ENCODE results near the gene SMYD3.
A peak's percentile ranks its signal among the peaks of the same experiment; 100 is the strongest.

Gene SMYD3

DNA sequence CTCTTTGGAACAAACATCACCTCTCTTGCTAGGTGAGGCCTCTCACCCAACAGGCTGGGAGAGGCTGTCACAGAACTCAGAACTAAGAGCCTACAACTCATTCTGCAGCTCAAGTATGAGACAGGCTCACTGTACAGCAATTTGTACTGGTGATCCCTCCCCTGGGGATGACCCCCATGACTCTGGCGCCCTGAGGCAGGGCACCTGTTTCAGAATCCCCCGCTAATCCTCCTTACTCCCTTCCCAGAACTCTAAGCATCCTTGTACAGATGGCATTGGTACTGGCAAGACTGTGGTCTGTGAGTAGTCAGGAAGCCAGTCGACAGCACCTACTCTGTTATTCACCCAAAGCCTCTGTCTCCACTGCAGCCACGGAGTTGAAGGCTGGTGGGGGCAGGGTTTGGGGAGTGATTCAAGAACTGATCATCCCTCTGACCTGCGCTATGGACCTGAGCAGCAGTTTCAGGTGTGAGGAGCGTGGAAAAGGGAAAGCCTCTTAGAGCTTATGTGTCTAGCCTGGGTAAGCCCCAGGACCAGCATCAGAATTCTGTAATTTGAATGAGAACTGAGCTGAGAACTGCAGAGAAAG is 696.8 kb downstream of the SMYD3 start:
- no peak for DNase-seq

DNA sequence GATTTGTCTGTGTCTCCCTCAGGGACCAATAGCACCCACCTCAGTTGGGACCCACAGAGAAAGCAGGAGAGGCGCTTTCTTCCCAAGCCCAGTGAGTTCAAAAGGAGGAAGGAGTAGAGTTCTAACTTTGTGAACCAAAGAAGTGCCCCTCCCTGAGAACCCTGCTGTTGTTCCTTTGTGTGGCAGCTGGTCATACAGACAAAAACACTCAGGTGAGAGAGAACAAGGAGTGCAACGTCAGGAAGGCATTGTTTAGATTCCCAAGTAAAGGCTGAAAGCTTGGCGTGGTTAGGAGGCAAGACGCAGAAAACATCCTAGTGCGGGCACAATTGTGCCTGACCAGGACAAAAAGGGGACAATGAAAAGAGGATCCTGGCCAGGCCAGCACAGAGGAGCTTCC is 697.7 kb downstream of the SMYD3 start:
- no peak for DNase-seq

DNA sequence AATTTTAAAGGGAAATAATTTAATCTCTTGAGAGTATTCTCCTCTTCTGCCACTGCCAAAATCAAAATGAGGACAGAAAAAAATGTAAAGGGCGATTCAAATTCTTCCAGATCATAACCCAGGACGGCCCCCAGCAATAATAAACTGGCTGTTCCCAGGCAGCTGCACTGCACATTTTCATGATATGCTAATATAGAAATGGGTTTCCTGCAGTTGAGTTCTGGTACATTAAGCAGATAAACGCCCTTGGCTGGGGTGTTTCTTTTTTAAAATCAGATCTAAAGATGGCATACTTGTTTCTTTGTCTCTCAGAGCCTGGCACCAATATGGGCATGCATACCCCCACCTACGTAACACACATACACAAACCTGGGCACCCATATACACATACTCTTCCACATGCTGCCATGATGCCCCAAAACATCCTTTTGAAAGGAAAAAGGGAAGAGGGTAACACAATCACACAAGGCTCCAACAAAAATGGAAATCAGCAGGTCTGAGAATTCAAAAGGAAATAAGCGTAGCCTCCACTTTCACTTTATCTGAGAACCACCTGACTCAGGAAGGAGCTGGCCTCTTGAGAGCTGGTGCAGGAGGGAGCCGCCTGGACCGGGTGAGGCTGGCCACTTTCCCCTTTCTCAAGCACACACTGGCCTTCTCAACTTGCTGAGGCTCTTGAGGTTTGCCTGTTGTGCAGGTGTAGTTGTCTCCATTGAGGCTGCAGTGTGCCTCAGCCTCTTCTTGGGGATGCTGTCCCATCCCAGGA is 698.9 kb downstream of the SMYD3 start:
- no peak for DNase-seq

DNA sequence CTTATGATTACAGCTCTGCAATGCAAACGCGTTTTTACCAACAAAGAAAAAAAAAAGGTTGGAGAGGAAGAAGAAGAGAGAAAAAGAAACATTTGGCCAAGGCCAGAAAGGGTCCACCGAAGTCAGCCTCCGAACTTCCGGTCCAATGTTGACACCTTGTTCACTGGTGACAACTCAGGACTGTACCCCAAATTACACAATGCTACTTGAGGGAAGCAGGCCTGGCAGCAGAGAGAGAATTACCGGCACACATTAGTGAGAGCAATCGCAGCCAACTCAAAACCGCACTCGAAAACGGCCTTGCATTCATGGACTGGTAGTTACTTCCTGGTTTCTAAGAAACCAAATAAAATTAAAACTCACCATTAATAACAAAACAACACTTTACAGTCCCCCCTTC is 699.8 kb downstream of the SMYD3 start:
- DNase-seq, result peak; percentile 22

DNA sequence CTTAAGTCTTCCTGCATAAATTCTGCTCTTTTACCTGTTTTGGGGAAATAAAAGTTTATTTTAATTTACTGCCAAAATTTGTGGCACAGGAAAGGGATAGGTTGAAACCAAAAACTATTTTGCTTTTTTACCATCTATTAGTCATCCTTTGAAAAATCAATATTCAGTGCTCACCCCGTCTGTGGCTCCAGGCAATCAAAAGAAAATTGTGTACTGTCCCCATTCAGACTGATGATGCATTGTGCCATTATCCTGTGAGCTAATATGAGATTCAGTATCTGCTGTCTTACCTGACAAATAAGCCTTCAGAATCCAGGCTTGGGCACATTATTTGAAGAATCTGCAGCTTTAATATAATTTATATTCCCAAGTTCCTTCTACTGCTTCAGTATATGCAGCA is 701.5 kb downstream of the SMYD3 start:
- no peak for DNase-seq

DNA sequence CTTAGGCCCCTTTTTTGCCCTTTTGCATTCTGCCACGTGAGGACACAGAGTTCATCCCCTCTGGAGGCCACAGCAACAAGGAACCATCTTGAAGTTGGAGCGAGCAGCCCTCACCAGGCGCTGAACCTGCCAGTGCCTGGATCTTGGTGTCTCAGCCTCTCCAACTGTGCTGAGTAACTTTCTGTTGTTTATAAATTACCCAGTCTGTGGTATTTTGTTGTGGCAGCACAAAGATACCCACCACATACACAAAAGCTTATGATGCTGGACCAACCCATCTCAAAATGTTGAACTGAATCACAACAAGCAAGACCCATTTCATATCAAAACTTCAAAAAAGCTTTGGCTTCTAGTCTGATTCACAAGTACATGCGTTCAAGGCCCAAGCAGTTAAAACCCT is 702.4 kb downstream of the SMYD3 start:
- no peak for DNase-seq

DNA sequence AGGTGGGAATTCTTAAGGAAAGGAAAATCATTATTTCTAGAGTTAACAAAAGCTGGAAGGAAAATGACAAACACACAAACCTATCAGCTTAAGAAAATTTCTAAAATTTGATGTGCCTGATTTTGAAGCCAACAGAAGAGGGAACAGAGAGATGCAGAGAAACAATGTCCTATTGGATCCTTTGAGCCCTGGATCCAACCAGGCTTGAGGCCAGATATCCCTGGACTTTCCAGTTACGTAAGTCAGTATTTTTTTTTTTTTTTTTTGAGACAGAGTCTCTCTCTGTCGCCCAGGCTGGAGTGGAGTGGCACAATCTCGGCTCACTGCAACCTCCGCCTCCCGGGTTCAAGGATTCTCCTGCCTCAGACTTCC is 703.4 kb downstream of the SMYD3 start:
- DNase-seq, result no peak

DNA sequence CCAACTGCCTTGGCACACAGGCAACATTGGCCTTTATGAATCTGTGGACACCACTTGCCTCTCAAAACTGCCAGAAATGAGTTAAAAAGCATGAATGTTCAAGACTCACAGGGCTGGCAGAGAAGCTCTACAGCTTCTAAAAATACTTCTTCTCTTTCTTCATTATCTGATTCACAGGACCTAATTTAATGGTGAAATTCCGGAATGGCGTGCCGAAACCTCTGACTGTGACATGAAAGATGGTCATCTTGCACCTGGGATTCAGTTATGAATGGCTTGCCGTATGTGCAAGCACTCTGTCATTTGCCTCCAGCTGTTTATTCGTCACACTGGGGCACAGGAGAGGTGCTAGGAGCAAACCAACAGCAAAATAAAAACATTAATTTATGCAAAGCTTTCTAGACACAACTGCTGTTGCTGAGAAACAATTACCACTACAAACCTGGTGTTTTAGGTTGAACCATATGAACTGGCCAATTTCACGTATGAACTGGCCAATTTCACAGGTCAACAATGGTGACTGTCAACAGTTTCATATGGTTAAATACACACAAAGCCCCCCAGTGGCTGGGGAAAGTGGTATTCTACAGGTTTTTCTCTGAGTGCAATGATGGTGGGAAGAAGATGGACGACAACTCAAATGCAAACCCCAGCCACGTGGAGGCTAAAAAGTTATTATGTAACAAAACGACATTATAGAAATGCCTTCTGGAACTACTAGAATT is 704.0 kb downstream of the SMYD3 start:
- no peak for DNase-seq

DNA sequence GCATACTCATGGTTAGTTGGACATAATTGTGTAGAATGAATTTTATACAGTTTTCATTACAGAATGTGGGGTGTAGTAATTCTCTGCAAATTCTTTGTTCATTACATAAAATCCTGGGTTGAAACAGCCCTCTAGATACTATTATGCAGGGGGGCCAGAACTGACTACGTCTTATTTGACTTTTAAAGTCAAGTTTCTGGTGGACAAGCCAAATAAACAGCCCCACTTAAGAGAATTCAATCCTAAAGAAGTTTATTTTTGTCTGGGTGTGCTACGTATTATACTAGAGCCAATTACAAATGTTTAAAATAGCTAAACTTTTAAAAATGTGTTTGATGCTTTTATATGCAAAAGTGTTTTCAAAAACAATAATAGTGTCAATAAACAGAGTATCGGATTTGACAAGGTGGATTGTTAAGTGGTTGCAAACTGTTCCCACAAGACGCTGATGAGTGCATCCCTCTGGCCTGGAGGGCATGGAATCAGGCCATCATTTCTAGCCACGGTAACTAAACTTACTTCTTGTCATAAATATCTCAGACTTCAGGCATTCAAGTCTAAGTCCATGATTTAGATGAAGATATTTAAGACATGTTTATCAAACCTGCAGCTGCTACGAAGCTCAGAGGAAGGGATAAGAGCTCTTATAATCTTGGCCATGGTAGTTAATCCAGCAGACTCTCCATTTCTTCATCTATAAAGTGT is 706.0 kb downstream of the SMYD3 start:
- no peak for DNase-seq

DNA sequence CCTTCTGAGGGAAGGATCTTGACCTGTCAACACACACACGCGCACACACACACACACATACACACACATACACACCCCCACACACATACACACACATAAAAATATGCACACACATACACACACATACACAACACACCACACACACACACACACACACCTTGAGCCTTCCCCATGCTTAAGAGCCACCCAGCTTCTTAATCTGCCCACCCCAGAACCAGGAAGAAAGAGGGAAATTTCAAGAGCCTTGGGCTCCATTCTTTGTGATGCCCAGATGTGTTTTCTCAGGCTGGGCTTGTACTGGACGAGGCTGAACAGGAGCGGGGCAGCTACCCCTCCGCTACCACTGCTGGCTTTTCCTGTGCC is 708.7 kb downstream of the SMYD3 start:
- no peak for DNase-seq

DNA sequence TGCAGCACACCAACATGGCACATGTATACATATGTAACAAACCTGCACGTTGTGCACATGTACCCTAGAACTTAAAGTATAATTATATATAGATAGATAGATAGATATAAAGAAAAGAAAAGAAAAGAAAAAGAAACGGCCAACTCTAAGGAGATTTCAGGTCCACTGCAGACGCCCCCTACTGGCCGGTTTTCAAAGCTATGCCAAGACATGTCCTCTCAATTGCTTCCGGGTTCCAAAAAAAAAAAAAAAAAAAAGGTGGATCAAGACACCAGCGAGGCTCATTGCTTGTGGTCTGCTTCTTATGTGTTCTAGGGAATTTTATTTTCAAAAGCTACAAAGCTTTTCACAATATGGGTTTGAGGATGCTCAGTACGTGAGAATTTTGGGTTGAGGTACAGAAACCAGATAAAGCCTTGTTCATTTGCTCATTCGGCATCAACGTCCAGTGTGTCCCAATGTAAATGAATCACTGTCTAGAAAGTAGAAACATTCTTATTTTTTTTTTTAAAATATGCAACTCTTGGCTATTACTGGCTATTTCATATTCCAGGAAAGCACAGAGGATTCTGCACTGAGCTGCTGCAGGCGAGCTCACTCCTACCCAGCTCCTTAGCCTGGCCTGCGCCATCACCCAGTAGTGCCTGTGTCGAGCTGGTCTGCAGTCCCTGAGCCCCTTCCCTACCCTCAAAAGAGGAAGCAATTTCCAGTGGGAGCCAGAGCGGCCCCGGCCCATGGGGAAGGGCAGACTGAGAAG is 709.3 kb downstream of the SMYD3 start:
- no peak for DNase-seq

DNA sequence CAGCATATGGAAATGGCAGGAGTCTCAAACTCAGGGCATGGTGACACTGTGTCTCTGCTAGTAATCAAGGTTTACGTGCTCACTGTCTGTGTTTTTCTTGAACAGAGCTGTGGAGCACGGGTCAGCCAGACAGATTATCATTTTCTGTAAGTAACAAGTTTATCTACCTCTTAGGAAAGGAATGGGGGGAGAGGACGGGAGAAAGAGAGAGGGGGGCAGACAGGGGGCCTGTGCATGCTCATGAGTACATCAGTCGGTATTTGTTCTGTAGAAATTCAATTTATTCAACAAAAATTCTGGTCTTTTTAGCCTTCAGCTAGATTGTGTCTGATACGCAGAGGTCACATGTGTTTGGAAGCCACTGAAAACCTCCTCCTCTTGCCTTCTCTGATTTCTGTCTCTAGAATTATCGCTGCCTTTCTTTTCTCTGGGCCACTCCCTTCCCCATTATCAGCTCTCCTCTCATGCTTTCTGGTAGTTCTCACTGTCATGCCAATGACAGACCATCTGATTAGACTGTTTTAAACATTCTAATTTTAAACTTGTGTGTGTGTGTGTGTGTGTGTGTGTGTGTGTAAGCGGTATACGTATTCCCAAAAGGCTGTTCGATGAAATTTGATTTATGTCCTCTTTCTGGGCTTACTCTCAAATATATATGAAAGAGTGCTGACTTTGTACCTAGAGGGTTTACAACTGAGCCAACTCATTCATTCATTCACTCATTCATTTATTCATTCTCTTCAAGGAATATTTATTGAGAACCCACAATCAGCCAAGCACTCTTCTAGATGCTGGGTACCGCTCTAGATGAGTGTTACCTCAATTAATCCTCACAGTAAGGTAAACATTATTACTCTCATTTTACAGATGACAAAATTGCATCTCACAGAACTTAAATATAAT is 715.4 kb downstream of the SMYD3 start:
- no peak for DNase-seq

DNA sequence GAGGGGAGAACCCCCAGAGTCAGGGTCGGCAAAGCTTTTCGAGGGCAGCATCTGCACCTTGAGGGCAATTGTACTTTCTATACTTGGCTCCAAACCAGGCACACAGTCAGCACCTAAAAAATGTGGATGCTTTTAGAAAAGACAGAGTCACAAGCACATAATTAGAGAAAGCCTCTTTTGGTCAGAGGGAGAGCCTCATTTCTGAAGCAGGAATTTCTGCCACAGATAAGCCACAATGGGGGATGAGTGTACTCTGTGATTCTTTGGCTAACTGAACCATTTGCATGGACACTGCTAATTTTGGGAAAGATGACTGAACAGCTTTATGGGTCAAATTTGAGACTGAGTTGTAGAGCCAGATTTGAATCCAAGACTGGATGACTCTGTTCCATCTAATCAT is 716.6 kb downstream of the SMYD3 start:
- DNase-seq, result no peak

DNA sequence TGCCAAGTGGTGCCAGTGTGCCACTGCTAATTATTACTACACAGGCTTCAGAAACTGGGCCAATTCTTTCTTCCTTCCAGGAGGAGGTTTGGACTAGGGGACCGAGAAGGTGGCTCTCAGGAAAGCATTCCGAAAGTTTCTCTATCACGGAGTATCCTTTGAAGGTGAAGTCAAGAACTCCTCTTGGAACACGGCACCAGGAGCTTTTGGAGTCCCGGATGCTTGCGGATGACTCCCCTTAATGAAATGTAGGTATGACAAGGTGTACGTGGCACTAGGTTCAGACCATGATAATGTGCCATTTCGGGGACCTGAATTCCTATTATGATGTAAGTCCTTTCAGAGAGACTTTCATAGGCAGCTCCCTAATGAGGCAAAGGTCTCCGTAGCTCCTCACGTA is 718.2 kb downstream of the SMYD3 start:
- DNase-seq, result no peak

DNA sequence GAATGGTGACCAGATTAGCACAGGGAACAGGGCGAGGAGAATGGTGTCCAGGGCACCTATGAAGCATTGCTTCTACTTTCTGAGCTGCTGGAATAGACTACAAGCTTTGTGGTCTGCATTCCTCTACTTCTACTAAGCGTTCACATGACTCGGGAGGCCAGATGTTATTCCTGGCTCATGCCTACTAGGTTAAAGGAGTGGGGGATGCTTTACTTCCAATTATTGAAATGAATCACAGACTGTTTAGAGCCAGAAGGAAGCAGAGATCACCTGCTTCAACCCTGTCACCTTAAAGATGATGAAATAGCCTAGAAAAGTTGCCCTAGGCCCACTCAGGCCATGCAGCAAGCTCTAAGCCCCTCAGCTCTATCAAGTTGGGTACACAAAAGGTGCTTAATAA is 718.8 kb downstream of the SMYD3 start:
- DNase-seq, result no peak

DNA sequence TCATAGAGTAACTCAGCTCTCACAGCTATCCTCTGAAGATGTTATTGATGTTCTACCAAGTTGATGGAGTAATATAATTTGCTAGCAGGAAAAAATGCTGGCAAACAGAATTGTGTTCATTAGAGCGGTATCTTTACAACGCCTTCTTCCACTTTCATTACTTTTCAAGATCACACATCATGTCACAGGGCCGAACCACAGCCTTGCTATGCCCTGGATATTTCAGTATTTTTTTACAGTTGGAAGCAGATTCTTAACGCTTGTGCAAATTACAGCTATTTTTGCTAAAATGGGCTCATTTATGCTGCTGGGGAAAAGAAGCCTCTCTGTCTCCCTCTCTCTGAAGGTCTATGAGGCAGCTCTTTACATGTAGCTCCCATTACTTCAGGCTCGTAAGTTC is 720.1 kb downstream of the SMYD3 start:
- no peak for DNase-seq

DNA sequence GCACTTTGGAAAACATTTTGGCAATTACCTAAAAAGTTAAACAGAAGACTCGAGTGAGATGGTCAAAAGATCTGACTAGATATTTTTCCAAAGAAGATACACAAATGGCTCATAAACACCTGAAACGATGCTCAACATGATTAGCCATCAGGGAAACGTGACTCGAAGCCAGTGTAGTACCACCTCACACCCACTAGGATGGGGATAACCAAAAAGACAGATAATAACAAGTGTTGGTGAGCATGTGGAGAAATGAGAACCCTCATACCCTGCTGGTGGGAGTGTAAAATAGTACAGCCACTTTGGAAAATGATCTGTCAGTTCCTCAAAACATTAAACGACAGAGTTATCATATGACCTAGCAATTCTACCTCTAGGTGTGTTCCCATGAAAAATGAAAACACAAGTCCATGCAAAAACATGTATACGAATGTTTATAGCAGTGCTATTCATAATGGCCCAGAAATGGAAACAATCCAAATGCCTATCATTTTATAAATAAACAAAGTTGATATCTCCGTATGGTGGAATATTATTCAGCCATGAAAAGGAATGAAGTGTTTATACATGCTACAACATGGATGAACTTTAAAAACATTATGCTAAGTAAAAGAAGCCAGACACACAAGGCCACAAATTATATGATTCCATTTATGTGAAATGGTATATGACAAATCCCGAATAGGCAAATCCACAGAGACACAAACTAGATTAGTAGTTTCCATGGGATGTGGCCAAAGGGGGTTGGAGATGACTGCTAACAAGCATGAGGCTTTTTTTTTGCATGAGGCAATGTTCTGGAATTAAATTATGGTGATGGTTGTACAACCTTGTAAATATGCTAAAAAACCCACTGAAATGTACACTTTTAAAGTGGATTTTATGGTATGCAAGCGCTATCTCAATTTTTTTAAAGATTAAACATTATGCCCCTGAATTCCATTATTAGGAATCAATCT is 727.0 kb downstream of the SMYD3 start:
- DNase-seq, result no peak

DNA sequence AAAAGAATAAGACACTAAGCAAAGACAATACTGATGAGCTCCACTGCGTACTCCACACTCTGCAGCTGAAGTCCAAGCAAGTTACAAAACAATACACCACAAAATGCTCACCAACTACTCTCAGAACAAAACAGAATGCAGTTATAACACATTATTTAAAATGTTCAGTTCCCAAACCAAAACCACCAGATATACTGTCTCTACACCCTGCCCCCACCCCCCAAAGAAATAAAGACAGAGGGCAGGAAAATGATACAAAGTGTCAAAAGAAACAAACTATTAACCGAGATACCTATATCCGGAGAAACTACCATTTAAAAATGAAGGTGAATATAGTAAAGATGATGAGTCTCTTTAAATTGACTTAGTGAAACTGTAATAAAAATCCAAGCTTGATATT is 729.3 kb downstream of the SMYD3 start:
- no peak for DNase-seq

DNA sequence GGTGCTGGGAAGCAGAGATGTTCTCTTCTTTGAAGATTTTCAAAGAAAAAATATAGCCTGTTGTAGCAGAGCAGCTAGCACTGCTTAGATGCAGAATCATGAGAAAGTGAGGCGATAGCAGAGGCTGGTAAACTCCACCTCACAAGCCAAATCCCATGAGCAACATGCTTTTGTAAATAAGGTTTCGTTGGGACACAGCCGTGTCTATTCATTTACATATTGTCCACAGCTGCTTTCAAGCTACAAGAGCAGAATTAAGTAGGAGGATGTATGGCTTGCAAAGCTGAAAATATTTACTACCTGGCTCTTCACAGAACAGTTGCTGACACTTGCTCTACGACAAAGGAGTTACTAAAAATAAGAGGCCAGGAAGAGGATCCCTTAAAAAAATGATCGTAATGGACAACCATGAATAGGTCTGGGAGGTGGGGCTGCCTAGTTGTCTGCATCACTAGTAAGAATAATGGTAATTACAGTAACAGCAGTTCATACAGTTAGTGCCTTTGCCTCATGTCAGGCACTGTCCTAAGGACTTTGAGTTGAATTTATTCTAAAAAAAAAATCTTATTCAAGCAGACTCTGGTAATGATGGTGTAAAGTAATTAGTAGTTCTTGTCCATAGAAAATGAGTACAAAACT is 730.3 kb downstream of the SMYD3 start:
- DNase-seq, result no peak

DNA sequence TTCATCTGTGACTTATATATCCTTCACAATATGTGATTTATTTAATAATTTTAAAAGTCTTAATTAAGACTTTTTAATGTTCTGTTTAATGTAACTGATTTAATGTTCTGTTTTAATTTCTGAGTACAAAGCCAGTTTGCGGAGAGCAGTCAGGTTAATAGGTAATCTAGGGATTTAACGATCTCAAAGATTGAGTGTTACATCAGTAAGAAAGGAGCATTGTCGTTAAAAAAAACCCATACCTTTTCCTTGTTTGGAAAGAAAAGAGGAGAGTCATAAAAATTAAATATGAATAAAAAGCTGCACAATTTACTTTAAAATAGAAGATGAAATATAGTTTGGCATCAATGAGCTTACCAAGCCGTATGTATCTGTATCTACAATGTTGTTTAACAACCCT is 730.9 kb downstream of the SMYD3 start:
- DNase-seq, result no peak

All from midbrain (tissue), 1 donor.